ENCODE results near the gene SHC3.
A peak's percentile ranks its signal among the peaks of the same experiment; 100 is the strongest.

Gene SHC3

DNA sequence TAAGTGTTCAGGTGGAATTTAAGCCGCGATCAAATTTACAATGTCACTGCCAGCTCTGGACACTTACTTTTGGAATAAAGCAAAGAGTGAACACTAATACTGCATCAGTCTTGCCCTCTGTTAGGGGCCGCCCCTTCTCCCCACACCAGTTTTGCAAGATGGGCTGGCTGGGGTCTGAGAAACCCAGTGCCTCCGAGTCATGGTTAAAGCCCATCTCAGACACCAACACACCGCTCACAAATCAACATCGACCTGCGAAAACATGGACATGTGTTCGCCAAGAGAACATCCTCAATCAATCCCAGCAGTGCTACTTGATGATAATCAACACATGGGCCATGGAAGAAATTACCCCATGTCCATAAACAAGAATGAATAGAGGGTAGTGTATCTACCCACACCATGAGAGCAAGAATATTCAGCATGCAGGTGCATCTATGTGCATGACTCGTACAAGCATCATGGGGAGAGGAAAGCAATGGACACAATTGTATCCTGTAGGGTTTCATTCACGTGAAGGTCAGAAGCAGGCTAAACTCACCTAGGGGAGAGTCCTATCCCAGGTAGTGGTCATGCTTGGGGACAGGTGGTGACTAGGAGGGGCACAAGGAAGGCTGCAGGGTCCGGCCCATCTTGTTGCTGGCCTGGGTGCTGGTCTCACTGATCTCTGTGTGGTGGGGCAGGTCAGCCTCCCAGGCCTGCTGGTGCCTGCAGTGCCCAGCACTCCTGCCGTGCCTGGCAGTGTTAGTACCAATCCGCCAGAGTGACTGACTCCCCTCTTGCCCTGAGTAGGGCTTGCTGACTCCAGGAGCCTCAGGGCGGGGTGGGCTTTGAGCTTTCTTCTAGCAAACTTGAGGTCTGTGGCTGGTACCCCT, 182.3 kb downstream of the SHC3 start:
- DNase-seq = no peak

DNA sequence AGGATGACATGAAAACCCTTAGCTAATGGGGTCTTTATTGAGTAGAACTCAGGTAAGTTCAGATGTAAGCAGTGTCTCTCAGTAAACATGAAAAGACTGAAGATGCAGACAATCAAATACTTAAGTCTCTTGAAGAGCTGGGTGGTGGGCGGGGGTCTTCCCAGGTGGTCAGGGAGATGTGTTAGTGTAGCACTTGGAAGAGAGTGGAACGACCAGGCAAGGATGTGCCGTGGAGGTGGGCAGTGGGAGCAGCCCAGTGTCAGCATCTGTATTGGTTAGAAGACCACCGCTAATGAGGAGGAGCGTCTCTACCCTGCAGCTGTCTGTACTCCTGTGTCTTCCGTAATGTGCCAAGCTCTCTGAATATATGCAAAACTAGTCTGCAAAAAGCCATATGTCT, 183.0 kb downstream of the SHC3 start:
- DNase-seq = no peak

- no peak for DNase-seq
Measured at GRCh38 chr9:88995200-88995577, 183.4 kb downstream of the SHC3 start.

- no peak for DNase-seq
Measured at GRCh38 chr9:88994469-88995199, 184.0 kb downstream of the SHC3 start.

- no peak for DNase-seq
Measured at GRCh38 chr9:88993871-88994460, 184.7 kb downstream of the SHC3 start.

GRCh38 chr9:88993327-88993726, 185.3 kb downstream of the SHC3 start:
- no peak for DNase-seq

- no peak for DNase-seq
Measured at GRCh38 chr9:88992556-88992955, 186.1 kb downstream of the SHC3 start.

- DNase-seq = peak; percentile 13
Measured at GRCh38 chr9:88991066-88992034, 187.3 kb downstream of the SHC3 start, which contains the start of gene S1PR3. TSS of gene S1PR3 (plus strand) at chr9:88991468. CDS start at chr9:89001201, 9,733 bp downstream.

DNA sequence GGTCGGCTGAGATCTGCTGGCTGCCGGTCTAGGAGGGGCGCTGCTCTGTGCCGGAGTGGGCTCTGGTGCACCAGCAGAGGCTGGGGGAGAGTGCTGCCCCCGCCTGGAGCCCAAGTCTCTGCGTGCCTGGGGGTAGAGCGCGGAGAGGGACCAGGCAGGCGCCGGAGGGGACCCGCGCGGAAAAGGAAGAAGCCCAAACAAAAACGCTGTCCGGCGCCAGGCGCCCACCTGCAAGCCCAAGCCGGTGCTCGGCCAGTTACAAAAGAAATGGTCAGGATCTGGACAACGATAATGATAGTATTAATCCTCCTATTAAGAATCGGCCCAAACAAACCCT, 187.9 kb downstream of the SHC3 start:
- DNase-seq = no peak

DNA sequence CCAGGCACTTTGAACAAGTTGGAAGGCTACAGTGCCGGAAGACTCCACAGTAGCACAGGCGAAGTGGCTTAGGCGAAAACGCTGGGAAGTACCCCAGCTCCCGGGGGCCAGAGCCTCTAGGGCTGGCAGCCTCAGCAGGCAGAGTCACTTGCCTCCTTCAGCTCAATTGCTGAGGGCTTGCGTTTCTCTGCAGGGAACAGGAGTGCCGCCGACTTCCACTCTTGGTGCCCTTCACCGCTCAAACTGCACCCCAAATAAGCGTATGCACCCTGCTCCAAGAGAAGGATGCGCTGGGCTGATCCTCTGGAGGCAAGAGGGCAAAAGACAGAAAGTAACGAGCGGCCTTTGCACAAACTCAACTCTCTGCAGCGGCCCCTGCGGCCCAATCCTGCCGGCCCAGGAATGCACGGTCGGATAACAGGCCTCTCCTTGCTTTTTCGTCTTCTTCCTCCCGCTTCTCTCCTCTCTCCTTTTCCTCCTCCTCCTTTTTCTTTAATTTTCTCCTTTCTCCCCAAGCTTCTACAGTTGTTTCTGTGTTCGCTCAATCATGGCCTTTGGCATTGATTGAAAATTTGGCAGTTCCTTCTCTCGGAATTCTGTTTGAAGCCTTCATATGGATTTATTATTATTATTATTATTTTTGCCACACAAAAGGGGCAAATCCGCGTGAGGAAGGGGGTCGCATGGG, 188.4 kb downstream of the SHC3 start:
- DNase-seq = no peak

GRCh38 chr9:88988796-88989641, 189.6 kb downstream of the SHC3 start:
- peak; percentile 59 for DNase-seq

DNA sequence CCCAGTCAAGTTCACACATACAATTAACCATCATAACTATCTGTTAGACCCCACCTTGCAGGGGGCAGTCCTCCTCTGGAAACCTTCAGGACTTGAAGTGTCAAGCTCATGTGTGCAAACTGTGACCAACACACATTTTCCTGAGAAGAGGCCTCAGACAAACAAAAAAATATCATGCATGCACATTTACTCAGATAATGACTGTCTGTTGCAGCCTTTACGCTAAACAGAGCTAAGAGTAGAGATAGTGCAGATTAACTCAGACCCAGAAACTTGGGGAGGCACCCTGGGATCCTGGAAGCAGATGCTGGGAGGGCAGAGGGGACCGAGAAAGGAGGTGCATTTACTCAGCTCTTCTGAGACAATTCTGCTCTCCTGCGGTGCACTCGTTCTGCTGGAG, 191.0 kb downstream of the SHC3 start:
- no peak for DNase-seq

DNA sequence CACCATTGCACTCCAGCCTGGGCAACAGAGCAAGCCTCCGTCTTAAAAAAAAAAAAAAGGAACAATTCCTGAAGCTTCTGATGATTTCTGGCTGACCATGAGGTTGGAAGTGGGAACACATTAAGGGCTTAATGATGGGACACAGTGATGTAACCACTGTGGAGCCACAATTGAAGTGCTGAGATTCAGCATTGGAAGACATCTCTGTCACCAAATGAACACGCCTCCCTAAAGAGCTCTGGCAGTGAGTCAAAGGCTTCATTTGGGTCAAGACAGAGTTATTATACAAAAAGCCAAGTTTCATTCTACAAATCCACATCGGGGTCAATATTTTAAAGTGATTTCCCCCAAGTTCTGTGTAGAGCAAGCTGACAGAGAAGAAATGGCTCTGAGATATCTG, 191.8 kb downstream of the SHC3 start:
- no peak for DNase-seq

DNA sequence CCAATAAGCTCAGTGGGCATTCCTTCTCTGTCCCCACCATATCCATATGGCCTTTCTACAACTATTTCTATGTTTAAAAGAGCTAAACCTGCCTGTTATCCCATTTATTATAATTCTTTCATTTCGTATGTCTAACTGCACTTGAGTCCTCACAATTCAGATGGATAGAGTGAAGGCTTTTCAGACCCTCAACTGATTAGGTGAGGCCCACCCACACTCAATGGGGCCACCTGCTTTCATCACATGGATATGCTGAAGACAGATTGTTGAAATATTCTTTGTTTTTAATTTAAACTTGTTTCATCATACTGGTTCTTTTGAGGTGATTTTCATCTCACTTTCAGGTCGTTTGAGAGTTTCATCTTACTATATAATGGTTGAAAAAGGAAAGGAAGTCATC, 193.0 kb downstream of the SHC3 start:
- DNase-seq = no peak

DNA sequence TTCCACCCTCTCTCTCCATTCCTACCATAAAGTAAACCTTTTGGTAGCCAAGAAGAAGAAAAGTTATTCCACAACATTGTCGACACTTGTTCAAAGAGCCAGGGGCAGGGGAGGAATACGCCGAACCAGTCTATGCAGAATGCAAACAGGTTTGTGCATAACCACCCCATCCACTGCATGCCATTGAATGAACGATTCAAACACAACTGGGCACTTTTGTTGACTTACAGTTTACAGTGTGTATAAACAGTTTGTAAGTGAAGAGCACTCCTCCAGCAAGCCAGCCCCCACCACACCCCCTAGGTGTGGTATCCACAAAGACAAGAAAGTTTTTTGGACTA, 194.1 kb downstream of the SHC3 start:
- DNase-seq = no peak

GRCh38 chr9:88983865-88984542, 194.6 kb downstream of the SHC3 start:
- no peak for DNase-seq

DNA sequence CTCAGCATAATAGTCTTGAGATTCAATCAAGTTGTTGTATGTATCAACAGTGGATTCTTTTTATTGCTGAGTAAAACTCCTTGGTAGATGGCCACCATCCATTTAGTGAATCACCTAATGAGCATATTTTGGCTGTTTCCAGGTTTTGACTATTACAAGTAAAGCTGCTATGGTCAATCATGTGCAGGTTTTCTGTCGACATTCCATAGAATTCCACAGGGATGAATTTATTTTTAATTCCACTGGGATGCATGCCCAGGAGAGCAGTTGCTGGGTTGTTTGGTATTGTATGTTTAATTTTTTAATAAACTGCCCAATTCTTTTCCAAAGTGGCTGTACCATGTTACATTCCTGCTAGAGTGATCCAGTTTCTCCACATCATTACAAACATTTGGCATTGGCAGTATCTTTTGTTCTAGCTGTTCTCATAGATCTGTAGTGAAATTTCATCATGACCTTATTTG, 197.8 kb downstream of the SHC3 start:
- no peak for DNase-seq

DNA sequence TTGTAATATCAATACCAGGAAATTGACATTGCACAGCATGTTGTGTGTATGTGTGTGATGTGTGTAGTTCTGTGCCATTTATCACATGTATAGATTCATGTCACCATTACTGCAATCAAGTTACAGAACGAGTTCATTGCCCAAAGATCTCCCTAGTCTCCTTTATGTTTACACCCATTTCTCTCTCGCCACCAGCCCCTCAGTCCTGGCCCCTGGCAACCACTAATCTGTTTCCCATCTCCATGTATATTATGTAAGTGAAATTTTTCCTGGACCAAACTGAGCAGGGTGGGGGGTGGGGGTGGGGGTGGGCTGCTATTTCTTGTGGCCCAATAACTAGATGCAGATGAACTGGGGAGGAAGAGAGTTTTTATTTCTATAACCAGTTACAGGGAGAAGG, 198.8 kb downstream of the SHC3 start:
- no peak for DNase-seq

GRCh38 chr9:88979021-88979420, 199.6 kb downstream of the SHC3 start:
- DNase-seq = no peak

DNA sequence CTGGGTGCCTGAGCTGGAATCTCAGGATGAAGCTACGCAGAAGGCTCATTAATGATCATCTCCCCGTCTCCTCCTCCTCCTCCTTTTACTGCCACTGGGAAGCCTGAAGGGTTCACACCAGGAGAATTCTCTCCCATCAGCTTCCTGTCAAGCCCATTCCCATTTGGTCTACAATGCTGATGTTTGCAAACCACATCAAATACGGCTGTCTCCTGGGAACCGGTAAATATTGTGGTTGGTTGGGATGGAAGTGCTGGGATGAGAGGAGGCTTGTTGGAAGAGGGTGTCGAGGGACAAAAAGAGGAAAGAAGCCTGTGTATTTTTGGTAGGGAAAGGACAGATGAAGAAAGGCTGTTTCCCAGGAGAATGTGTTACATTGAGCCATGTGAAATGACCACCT, 200.6 kb downstream of the SHC3 start:
- DNase-seq = no peak

DNA sequence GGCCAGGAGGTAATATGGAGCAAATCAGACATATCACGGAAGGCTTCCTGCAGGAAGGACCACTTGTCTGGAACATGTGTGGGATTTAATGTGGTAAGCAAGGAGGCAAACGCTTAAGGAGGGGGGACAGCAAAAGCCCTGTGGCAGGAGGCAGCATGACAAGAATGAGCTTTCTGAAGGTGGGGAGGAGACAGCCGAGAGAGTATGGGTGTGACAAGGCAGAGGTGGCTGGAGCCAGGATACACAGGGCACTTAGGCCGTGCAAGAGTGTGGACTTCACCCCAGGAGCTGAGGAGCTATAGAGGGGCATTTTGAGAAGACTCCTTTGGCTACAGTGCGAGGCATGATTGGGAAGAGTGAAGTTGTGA, 201.7 kb downstream of the SHC3 start:
- no peak for DNase-seq
